WERI-Rb-1 (cell line): ENCODE measurements around the gene WDR44.

Experiments
- DNase-seq: peaks from one replicate; pipeline ENCODE4 v3.0.0-alpha.2; 2020
- H3K27ac ChIP-seq: fragments of 250-450 bp; sonication (Bioruptor Pico); 2 replicates; pipeline ENCODE4 v1.5.1; 2020; ENCODE audit warnings: mild to moderate bottlenecking, moderate library complexity
- H3K27me3 ChIP-seq: fragments of 250-450 bp; sonication (Bioruptor Pico); 2 replicates; pipeline ENCODE4 v1.5.1; 2021; ENCODE audit warnings: mild to moderate bottlenecking, low read depth, moderate library complexity; ENCODE audit not compliant: insufficient read depth, severe bottlenecking
- H3K36me3 ChIP-seq: fragments of 250-450 bp; sonication (Bioruptor Pico); 2 replicates; pipeline ENCODE4 v1.5.1; 2020; ENCODE audit warnings: mild to moderate bottlenecking, moderate library complexity
- H3K4me3 ChIP-seq: 2 replicates; pipeline ENCODE4 v1.5.1; 2011; ENCODE audit warnings: low read depth, mild to moderate bottlenecking, control low read depth, low read length
- H3K9me3 ChIP-seq: fragments of 250-450 bp; sonication (Bioruptor Pico); 2 replicates; pipeline ENCODE4 v1.5.1; 2021; ENCODE audit warnings: mild to moderate bottlenecking, moderate library complexity; ENCODE audit not compliant: severe bottlenecking
- CTCF ChIP-seq: IDR thresholded peaks from 2 replicates; pipeline ENCODE4 v1.5.1; 2011; ENCODE audit warnings: low read depth, mild to moderate bottlenecking, control low read depth, inconsistent platforms, low read length

Gene WDR44

GRCh38 chrX:118392716-118393115, 46.8 kb downstream of the WDR44 start:
- DNase-seq, result no peak
- no peaks in the 10 kb centered on the region for H3K36me3 ChIP-seq
- no peak overlapping the region for H3K27ac ChIP-seq
- no peaks in the 10 kb centered on the region for H3K9me3 ChIP-seq
- no peaks in the 10 kb centered on the region for H3K27me3 ChIP-seq
- H3K4me3 ChIP-seq, result no peak overlapping the region
- no peak for TF ChIP-seq CTCF

GRCh38 chrX:118396113-118396512, 50.2 kb downstream of the WDR44 start:
- Histone ChIP-seq H3K36me3 (no peaks in the 10 kb centered on the region), H3K27me3 (no peaks in the 10 kb centered on the region), H3K4me3 (no peak overlapping the region), H3K27ac (no peak overlapping the region), H3K9me3 (no peaks in the 10 kb centered on the region)
- no peak for DNase-seq
- TF ChIP-seq CTCF, result no peak

GRCh38 chrX:118418811-118419251, 72.9 kb downstream of the WDR44 start:
- H3K27ac ChIP-seq, result no peak overlapping the region
- DNase-seq, result no peak
- TF ChIP-seq CTCF, result no peak
- no peak overlapping the region for H3K4me3 ChIP-seq
- no peaks in the 10 kb centered on the region for H3K36me3 ChIP-seq
- no peaks in the 10 kb centered on the region for H3K9me3 ChIP-seq
- peaks cover 2% of the 10 kb centered on the region for H3K27me3 ChIP-seq

GRCh38 chrX:118420462-118420861, 74.6 kb downstream of the WDR44 start:
- H3K27ac ChIP-seq, result no peak overlapping the region
- H3K36me3 ChIP-seq, result no peaks in the 10 kb centered on the region
- no peak overlapping the region for H3K4me3 ChIP-seq
- H3K27me3 ChIP-seq, result peaks cover 2% of the 10 kb centered on the region
- no peak for TF ChIP-seq CTCF
- no peaks in the 10 kb centered on the region for H3K9me3 ChIP-seq
- DNase-seq, result no peak

- Histone ChIP-seq H3K27me3 (no peaks in the 10 kb centered on the region), H3K27ac (no peak overlapping the region), H3K4me3 (no peak overlapping the region), H3K36me3 (no peaks in the 10 kb centered on the region), H3K9me3 (no peaks in the 10 kb centered on the region)
- TF ChIP-seq CTCF, result no peak
- DNase-seq, result no peak
Observed at GRCh38 chrX:118423558-118423957, 77.7 kb downstream of the WDR44 start.

GRCh38 chrX:118432799-118433198, 86.9 kb downstream of the WDR44 start:
- H3K27ac ChIP-seq, result no peak overlapping the region
- no peak for DNase-seq
- no peaks in the 10 kb centered on the region for H3K36me3 ChIP-seq
- H3K4me3 ChIP-seq, result no peak overlapping the region
- H3K27me3 ChIP-seq, result no peaks in the 10 kb centered on the region
- H3K9me3 ChIP-seq, result no peaks in the 10 kb centered on the region
- TF ChIP-seq CTCF, result no peak
